ENCODE results near the gene PDE4D.

The PDE4D gene

DNA sequence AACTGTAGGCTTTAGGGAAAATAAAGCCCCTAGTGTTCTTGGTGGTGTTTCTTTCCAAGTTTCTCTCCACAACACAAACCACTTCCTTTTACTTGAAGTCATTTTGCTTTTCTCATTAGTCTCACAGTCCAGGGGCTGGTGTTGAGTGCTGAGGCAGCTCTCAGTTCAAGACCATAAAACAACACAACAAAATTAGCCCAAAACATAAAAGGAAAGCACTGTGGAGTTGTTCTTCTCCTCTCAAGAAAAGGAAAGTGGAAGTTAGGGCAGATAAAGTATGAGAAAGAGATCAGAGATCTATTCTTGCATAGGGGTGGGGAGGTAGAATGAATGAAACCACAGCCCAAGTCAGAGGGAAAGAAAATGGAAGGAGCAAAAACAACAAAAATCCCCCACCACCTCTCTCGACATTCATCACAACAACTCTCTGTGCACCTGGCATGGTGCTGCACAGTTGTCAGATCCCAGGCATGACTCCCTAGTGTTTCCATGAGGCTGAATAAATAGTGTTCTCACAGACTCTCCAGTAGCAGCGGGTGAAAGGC is 740.8 kb downstream of the PDE4D start:
- no peak for DNase-seq

DNA sequence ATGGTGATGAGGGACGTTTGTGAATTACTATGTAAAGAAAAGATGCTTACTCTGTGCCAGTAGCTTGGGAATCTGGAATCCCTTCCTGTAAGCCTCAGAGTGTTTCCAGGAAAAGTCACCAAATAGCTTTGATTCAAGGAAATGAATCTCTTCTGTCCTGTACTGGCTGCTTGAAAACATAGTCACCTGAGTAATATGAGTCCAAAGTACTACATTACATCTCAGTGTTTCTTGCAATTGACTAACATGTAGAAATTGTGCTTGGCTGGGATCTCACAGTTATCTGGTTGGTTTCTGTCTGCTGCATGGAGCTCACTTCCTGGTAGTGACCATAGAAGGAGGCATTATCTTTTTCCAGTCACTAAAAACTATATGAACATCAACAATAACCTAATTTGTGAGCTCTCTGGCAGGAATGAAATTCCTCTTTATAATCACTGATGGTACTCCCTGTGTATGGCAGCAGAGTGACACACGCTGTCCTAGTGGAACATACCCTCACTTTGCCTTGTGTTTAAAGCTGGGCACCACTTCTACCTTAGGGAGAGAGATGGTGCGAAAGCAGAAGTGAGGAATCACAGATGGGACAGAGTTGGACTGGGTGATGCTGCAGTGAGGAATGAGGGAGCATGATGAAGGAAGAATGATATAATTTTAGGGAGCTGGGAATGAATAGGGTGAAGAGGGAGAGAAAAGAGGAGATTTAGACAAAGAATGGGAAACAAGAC is 742.2 kb downstream of the PDE4D start:
- no peak for DNase-seq

DNA sequence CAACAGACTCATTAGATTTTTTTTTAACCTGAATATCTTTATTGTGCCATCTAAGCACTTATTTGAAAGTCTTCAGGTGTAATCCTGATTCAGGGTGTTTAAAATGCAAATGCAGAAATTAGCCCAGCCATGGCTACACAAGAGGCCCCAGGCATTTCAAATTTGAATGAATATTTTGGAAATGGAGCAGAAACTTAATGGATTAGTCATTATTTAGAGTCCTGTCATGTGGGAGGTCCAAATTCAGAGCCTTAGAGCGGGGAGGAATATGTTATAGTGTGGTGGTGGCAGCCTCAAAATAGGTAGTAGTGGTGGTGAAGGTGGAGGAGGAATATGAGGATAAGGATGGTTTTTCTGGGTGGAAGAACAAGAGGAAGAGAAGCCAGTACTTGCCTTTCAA is 743.7 kb downstream of the PDE4D start:
- DNase-seq = no peak

DNA sequence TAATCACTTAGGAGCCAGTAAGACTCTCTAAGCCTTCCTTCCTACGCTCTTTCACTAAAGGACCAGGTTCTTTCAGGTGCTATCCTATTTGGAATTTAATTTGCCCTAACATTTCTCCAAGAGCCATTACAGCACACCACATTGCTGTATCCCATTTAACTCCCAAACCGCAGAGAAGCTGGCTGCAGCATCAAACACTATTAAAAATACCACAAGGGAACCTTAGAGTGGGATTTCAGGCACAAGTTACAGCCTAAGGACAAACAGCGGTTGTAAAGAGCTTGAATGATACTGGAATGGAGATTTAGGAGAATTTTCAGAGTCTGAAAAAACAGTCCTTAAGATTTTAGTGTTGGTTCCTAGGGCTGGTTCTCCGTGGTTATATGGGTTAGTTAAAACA is 744.3 kb downstream of the PDE4D start:
- DNase-seq = no peak

DNA sequence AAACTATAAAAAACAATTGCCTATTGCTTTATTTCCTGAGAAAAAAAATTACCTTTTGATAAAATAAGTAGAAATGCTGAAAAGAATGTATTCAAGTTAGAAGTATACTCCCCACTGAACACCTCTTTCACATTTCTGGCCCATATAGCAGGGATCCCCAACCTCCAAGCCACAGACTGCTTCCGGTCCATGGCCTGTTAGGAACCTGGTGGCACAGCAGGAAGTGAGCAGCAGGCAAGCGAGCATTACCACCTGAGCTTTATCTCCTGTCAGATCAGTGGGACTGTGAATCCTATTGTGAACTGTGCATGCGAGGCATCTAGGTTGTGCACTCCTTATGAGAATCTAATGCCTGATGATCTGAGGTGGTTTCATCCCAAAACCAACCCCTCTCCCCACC is 746.8 kb downstream of the PDE4D start:
- no peak for DNase-seq

DNA sequence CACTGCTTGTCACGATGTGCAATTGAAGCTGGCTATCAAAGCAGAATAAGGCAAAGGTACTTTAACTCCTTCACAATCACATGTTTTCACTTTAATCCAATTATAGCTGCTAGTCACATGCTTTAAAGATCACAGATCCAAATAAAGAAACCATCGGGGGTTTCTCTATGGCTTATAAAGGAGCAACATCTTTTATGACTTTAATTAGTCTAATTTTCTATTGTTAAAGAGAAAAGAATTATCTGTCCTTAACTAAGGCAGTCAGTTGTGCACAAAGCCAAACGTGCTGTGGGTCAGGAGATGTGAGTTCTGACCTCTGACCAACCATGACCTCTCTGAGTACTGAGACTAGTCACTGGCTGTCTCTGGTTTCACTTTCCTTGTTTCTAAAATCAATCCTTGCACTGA is 749.6 kb downstream of the PDE4D start:
- no peak for DNase-seq

DNA sequence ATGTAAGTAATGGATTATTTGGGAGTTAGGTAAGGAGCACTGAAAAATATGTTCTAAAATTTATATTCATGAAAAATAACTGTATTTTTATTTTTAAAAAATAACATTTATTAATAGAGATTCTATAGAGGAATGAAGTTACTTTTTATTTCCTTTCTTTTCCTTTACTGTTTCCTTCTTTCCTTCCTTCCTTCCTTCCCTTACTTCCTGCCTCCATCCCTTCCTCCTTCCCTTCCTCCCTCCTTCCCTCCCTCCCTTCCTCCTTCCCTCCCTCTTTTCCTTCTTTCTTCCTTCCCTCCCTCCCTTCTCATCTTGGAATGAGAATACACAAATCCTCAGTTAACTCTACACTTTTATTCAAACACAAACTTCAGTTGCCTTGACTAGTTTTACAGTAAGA is 750.6 kb downstream of the PDE4D start:
- DNase-seq = no peak

DNA sequence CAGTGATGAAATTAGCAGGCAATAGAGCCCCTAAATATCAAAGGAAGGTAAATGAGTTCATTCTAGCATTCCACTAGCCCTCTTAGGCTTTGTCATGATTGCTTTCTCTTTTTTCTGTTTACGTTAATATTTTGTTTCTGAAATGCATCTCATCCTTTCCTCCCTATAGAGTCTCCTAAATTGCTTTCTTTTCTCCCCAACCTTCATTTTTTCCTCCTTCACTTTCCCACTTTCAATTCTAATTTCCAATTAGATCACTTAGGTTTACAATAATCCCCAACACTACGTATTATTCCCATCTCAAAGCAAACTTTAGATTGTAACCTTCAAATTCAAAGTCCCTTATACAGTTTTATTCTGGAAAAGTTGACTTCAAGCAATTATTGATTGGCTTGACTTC is 751.4 kb downstream of the PDE4D start:
- DNase-seq = no peak

DNA sequence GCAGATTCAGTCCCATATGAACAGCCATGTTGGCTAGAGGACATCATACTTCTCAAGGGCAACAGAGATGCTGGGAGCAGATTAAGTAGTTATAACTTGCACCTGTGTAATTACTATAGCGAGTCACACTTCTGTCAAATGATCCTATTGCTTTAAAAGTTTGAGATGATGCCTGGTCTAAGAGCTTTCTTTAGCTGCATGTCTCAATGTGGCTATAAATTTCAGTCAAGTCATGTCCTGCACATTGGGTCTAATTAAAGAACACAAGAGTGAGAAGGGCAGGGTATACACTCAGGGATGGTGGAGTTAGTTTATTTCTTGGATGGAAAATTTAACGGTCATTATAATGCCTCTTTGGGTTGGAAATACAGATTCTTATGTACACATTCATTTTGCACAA is 753.4 kb downstream of the PDE4D start:
- DNase-seq = no peak

DNA sequence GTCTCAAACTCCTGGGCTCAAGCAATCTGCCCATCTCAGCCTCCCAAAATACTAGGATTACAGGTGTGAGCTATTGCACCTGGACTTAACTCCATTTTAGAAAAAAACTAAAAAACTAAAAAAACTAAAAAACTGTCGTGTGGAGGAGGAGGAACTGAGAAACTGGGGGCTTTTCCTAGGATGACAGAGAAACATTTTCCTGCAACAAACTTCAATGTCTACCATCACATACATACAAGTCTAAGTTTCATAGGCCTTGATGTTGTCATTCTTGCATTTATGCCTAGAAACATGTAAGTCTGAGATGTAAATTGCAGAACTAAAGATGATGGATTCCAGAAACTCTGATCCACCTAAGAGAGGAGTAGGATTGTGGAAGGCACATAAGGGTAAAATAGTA is 753.8 kb downstream of the PDE4D start:
- DNase-seq = no peak

DNA sequence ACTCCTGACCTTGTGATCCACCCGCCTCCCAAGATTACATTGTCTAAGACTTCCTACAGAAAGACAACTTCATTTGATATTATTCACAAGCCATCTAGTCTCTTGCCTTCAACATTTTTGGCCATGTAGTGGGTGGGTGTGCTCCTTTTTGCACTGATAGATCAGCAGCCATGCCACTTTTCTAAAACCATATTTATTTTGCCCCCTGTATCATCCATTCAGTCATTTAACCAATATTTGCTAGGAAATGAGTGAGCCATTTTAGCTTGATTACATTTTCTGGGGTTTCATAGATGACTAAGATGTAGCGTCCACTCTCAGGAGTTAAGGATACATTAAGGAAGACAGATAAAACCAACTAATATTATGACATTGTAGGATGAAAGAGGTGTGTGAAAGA is 755.0 kb downstream of the PDE4D start:
- DNase-seq = no peak

DNA sequence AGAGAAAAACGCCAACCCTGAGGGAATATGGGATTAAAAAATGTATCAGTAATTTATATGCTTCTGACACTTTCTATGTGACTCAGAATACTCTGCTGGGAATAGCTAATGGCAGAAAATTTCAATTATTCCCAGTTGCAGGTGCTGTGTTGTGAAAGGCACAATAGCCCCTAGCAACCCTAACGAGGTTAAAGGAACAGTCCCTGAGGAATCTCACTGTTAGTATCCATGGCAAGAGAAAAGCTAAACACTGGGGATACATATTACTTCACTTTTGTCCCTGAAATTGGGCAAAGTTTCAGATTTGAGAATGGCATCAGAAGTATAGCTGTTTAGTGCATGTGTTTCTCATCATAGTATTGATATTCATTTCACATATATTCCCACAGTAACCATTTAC is 755.7 kb downstream of the PDE4D start:
- DNase-seq = no peak

DNA sequence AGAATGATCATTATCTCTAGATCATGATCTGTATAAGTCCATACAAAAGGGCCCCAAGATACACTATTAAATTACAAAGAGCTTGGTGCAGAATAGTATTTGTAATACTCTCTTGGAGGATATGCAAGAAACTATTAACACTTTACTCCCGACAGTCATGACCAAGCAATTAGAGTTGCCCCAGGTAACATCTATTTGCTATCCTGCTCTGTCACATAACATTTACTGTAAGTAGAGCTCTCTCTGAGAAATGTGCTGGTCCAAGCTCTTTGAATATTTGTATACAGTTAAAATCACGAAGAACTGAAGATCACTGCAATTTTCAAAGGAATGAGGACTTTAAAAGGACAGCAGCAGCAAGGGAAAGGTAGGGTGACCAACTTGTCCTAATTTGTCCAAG is 757.0 kb downstream of the PDE4D start:
- no peak for DNase-seq

DNA sequence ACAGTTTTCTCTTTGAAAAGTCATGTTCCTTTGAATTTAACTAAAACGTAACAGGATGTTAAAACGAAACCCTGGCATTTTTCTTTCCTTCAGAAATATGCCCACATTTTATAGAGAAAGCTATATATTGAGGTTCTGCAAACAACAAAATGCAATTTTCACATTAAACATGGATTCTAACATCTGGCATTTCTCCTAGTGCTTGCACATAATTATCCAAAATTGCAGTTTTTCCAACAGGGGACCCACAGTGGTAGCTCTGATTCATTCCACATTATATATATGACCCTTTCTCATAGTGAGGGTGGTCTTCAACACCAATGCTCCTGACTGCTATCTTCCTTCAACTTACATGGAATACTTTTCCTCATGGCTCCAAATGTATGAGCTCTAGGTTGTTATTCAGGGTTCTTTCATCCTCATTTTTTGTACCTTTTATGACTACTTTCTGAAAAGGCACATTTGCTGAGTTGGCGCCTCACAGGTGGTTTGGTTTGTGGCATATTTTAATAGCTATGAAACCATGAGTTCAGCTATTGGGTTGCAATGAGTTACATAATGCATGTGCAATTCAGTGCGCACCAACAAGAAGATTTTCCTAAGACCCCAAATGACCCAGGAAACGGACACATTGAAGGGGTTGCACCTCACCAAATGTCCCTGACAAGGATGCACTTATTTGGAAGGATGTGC is 758.9 kb downstream of the PDE4D start:
- no peak for DNase-seq

DNA sequence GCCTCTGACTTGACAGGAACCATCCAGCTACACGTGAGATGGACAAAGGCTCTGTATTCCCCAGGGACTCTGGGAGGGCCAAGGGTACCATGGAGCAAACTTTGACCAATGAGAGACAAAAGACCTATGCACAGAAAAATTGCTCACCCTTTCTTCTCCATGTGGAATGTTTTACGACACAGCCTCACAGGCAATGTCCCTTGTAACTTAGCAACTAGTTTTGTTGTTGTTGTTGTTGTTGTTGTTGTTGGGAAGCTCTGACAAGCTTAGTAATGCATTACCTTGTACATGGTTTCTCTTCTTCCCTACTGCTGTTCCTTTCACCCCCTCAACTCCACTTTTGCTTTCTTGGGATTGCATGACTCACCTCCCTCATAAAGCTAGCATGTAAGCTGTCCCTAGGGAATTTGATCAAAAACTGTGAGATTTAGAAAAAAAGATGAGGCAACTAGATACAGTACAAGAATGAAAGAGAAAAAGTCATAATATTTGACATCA is 759.7 kb downstream of the PDE4D start:
- DNase-seq = no peak

DNA sequence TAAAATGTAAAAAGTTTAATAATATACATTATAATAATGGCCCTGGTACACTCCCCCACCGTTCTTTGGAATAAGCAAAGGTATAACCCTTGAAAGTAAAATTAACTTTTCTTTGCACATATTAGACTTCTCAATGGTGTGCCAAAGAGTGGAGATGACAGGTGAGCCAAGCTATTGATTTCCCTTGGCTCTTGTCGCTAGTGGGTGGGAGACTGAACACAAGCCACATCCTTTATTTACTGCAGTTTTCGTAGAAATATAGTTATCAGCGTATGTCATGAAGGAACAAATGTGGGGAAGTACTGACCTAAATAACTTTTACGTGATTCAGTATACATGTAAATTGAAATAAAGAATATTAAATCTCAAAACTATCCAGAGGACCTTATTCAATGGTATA is 761.4 kb downstream of the PDE4D start:
- no peak for DNase-seq

DNA sequence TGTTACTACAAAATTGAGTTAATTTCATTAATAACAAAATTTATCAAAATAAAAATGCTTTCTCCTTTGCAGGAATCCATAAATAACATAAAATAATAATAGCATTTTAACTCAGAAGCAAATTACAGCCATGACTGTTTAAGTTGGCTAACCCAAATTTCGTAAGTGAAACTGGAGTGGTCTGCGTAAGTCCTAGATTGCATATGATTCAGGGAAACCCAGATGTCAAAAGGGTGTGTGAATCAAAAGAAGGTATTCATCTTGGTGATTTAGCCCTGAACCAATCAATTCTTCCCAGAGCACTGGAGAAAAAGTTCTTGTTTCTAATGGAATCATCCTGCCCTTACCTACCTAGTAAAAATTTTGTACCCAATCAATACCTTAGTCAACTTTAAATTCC is 763.1 kb downstream of the PDE4D start:
- DNase-seq = no peak

DNA sequence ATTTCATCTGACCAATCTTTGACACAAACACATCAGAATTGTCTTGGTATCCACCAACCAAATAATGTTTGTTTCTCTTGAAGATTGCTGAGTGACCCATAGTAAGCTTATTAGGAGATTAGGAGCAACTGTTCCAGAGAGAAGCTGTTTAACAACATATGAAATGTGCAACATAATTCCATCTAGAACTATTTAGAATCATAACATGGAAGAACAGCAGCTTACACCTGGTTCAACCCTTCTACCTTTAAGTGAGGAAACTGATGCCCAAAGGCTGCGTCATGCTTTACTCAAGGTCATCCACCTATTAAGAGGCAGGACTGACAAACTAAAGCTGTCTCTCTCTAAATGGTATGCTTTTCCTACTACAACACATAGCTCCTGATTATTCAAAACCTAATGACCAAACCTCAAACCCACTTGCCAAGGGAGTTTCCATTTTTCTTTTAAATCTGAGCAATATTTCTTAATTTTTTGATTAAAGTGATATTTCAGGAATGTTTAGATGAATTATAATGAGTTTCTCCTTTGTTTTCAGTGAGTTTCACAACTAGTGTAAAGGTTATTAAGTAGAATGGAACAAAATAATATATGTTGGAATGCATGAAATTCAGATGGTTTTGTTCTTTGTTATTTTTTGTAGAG is 764.8 kb downstream of the PDE4D start:
- no peak for DNase-seq

DNA sequence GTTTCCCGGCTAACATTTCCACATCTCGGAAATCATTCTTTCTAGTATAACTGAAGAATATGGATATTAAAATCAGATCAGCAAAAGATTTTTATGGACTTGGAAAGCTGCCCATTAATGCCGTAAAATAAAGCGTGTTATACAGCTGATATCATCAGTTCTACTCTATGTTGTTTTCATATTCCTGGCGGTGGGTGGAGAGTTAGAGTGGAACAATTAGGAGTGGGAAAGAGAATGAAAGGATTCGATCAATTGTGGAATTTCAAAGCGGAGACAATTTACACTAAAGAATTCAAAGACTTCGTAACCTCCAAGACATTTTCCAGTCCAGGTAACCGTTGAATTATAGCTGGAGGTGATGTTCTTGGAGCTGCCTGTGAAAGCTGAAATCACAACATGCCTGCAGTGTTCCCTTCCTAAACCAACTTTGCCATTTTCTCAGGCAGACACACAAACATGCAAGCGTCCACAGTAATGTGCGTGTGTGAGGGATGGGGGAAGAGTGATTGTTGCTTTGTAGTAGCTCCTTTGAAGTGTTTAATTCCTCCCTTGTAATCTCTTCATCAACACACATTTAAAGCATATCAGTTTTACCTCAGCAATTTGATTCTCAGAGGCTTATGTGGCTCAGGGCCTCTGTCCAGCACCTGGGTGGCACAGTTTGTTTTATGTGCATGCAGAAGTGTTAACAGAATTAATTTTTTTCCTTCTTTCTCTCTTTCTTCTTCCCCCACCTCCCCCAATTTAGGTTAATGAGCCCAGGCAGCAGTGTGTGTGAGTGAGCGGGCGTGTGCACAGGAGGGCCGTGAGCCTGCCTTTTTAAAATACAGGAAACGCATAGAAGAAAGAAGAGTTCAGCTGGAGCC is 766.6 kb downstream of the PDE4D start:
- peak in 1 of 51 donors; percentile 3 for DNase-seq

DNA sequence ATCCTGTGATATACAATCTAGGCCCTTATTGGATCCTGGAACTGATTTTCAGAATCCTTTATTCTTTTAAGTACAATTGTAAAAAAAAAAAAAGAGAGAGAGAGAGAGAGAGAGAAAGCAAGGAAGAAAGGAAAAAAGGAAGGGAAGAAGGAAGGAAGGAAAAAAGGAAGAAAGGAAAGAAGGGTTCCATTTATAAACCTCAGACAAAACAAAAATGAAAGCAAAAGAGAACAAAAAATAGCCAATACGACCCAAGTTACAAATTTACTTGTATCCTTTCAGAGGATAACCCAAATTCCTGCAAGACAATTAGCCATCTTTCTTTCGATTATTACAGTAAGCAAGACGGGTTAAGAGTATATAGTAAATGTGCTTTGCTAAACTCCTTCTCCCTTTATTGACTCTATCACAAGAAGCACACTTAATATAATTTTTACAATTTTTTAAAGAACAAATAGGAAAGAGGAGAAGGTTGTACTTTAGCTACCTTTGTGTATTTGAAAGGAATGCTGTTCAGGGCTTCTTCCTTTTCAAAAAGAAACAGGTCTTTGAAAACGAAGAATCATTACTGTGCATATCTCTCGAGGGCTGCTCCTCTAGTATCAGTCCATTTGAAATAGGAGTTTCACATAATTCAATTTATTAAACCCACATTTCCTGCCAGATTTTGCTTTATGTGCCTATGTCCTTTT is 767.4 kb downstream of the PDE4D start:
- DNase-seq = no peak

All from hypothalamus (tissue), 51 donors.